Loucy (cell line): ENCODE data around the gene CCDC178.

ENCODE experiments used
- H2AFZ ChIP-seq: fragments of 200-600 bp; sonication (generic); 2 replicates; pipeline ENCODE4 v1.6.0; 2016; ENCODE audit warnings: antibody characterized with exemption, mild to moderate bottlenecking, low read length, moderate library complexity
- H3F3A ChIP-seq: fragments of 200-600 bp; 2 replicates; pipeline ENCODE4 v1.6.0; 2016; ENCODE audit warnings: antibody characterized with exemption, low read depth, mild to moderate bottlenecking
- H3K27me3 ChIP-seq: fragments of 200-600 bp; sonication (generic); 2 replicates; pipeline ENCODE4 v1.6.1; 2014; ENCODE audit warnings: low read length, mild to moderate bottlenecking; ENCODE audit not compliant: insufficient read depth, poor library complexity, severe bottlenecking
- H3K36me3 ChIP-seq: fragments of 200-600 bp; sonication (generic); 2 replicates; pipeline ENCODE4 v1.6.1; 2016; ENCODE audit warnings: low read length; ENCODE audit not compliant: insufficient read depth
- H3K4me1 ChIP-seq: fragments of 200-600 bp; sonication (generic); 2 replicates; pipeline ENCODE4 v1.5.1; 2014; ENCODE audit warnings: low read length, mild to moderate bottlenecking; ENCODE audit not compliant: insufficient read depth, poor library complexity, severe bottlenecking
- H3K4me2 ChIP-seq: fragments of 200-600 bp; sonication (generic); 2 replicates; pipeline ENCODE4 v1.6.0; 2014; ENCODE audit warnings: antibody characterized with exemption, low read length, low read depth, mild to moderate bottlenecking; ENCODE audit not compliant: poor library complexity, severe bottlenecking
- H3K4me3 ChIP-seq: fragments of 200-600 bp; sonication (generic); 2 replicates; pipeline ENCODE4 v1.5.1; 2014; ENCODE audit warnings: low read length, mild to moderate bottlenecking, mixed read lengths; ENCODE audit not compliant: poor library complexity, severe bottlenecking
- H3K79me2 ChIP-seq: fragments of 200-600 bp; sonication (generic); 2 replicates; pipeline ENCODE4 v1.6.1; 2014; ENCODE audit warnings: low read length; ENCODE audit not compliant: insufficient read depth
- H3K9ac ChIP-seq: fragments of 200-600 bp; sonication (generic); 2 replicates; pipeline ENCODE4 v1.6.0; 2014; ENCODE audit warnings: mild to moderate bottlenecking, low read depth, low read length, moderate library complexity; ENCODE audit not compliant: poor library complexity, severe bottlenecking
- H3K9me2 ChIP-seq: fragments of 200-600 bp; sonication (generic); replicated peaks from 2 replicates; pipeline ENCODE4 v1.6.1; 2016; ENCODE audit warnings: low read depth, low read length, mixed read lengths
- H3K9me3 ChIP-seq: fragments of 200-600 bp; sonication (generic); 2 replicates; pipeline ENCODE4 v1.6.1; 2014; ENCODE audit warnings: mild to moderate bottlenecking, antibody characterized with exemption, low read length, low read depth; ENCODE audit not compliant: insufficient read depth
- H4K20me1 ChIP-seq: fragments of 200-600 bp; sonication (generic); 2 replicates; pipeline ENCODE4 v1.6.0; 2014; ENCODE audit warnings: antibody characterized with exemption, low read length, mild to moderate bottlenecking; ENCODE audit not compliant: insufficient read depth, poor library complexity, severe bottlenecking
- CTCF ChIP-seq: fragments of 200-600 bp; sonication (generic); conservative IDR thresholded peaks from 2 replicates; pipeline ENCODE4 v1.5.1; 2014; ENCODE audit warnings: mild to moderate bottlenecking, antibody characterized with exemption, low read length
- EZH2phosphoT487 ChIP-seq: fragments of 200-600 bp; IDR thresholded peaks from 2 replicates; pipeline ENCODE4 v1.6.1; 2018; ENCODE audit warnings: antibody characterized with exemption, mild to moderate bottlenecking, moderate library complexity, borderline replicate concordance

CCDC178 gene

GRCh38 chr18:32888306-32888705 is 552.2 kb downstream of the CCDC178 start:
- TF ChIP-seq EZH2phosphoT487: no peak
- TF ChIP-seq CTCF: no peak
- Histone ChIP-seq H2AFZ (no peak overlapping the region), H3K9me2 (no peaks in the 10 kb centered on the region), H3K27me3 (no peaks in the 10 kb centered on the region), H3K4me3 (no peak overlapping the region), H3K36me3 (no peaks in the 10 kb centered on the region), H3K9me3 (no peaks in the 10 kb centered on the region), H3F3A (no peaks in the 10 kb centered on the region), H4K20me1 (no peaks in the 10 kb centered on the region), H3K79me2 (no peaks in the 10 kb centered on the region), H3K9ac (no peak overlapping the region), H3K4me1 (no peaks in the 10 kb centered on the region), H3K4me2 (no peak overlapping the region)
